AG04450 (cell line): ENCODE measurements around the gene NUDT1. TPM values are rescaled to one million over a fixed set of nuclear protein-coding genes. Genes with fewer than 3 reads are reported as not detected.
A peak's percentile ranks its signal among the peaks of the same experiment; 100 is the strongest.

ENCODE experiments used
- CTCF ChIA-PET: fragments of 300-600, 350-600 bp; formaldehyde crosslinking; extraction: SDS; loops from one replicate; lab custom pipeline; 2022; ENCODE audit warnings: antibody characterized with exemption, inconsistent platforms; lab: Charles Lee
- POLR2A ChIA-PET: fragments of 350-600 bp; formaldehyde crosslinking; extraction: SDS; loops from one replicate; lab custom pipeline; 2021; ENCODE audit warnings: antibody characterized with exemption, inconsistent platforms; lab: Yijun Ruan, JAX
- DNase-seq: peaks from one replicate; pipeline ENCODE4 v3.0.0-alpha.2; 2011; ENCODE audit warnings: low read depth, low spot score
- H3K27ac ChIP-seq: one replicate; pipeline ENCODE4 v1.5.1; 2012; ENCODE audit warnings: low read depth, low read length, control low read depth
- H3K27me3 ChIP-seq: one replicate; pipeline ENCODE4 v1.6.0; 2012; ENCODE audit warnings: low read length; ENCODE audit not compliant: control insufficient read depth, insufficient read depth
- H3K4me3 ChIP-seq: 2 replicates; pipeline ENCODE4 v1.5.1; 2011; ENCODE audit warnings: mild to moderate bottlenecking, low read depth, low read length, control low read depth
- H3K9me3 ChIP-seq: 2 replicates; pipeline ENCODE4 v1.5.1; 2012; ENCODE audit warnings: low read length; ENCODE audit not compliant: control insufficient read depth, insufficient read depth
- polyA plus RNA-seq: library from polyadenylated mRNA; depleted of rRNA; stranded (reverse); fragments of >200 nt; gene quantifications from 2 replicates; pipeline ENCODE4 v1.2.3, GENCODE V29; 2011
- TF ChIP-seq, protein P1 (sequence below): IDR thresholded peaks from 2 replicates; pipeline ENCODE4 v1.5.1; 2011; ENCODE audit warnings: low read depth, low read length, control low read depth, inconsistent platforms

Gene NUDT1
- polyA plus RNA-seq, 1 experiment = 11.5 TPM

DNA sequence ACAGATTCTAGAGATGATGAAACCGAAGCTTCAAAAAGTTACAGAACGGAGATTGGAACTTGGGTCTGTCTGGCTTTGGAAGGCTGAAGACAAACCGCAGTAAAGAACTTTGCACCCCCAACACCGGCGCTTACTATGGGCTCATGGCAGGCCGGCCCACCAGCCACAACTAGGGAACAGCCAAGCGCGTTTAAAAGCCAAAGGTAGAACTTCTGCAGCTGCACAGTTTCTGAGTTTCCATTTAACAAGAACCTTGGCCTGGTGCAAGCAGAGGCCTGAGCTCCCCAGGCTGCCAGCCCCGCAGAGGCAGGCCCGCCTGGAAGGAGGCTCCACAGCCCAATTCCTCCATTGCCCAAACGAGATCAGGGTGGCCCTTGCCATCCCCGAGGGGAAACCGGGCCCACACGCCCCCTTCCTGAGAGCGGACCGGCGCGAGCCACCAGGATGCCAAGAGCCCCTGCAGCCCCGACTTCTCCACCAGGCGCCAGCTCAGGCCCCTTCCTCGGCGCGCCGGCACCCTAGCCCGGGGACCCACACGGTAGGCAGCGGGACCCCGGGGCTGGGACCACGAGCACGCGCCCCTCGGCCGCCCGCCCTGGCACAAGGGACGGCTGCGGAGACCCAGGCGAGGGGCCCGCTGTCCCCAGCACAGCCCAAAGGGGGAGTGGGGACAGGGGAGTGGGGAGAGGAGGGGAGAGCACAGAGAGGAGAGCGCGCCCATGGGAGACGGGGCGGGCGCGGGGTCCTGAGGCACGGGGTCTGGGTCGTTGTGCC lies 9.8 kb upstream of the NUDT1 start:
- no peak for DNase-seq
- TF ChIP-seq, protein P1, sequence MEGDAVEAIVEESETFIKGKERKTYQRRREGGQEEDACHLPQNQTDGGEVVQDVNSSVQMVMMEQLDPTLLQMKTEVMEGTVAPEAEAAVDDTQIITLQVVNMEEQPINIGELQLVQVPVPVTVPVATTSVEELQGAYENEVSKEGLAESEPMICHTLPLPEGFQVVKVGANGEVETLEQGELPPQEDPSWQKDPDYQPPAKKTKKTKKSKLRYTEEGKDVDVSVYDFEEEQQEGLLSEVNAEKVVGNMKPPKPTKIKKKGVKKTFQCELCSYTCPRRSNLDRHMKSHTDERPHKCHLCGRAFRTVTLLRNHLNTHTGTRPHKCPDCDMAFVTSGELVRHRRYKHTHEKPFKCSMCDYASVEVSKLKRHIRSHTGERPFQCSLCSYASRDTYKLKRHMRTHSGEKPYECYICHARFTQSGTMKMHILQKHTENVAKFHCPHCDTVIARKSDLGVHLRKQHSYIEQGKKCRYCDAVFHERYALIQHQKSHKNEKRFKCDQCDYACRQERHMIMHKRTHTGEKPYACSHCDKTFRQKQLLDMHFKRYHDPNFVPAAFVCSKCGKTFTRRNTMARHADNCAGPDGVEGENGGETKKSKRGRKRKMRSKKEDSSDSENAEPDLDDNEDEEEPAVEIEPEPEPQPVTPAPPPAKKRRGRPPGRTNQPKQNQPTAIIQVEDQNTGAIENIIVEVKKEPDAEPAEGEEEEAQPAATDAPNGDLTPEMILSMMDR = no peak
- Histone ChIP-seq H3K9me3 (no peaks in the 10 kb centered on the region), H3K27ac (no peak overlapping the region), H3K4me3 (peak overlapping the region; percentile 77), H3K27me3 (no peaks in the 10 kb centered on the region)
- POLR2A ChIA-PET = interaction anchor here (0.6 to 2.0 kb wide), 3 partner anchors 9 to 74 kb away, joined by 3 to 5 read pairs (median 3); partner anchors contain the start of genes MRM2 and NUDT1
- CTCF ChIA-PET = interaction anchor here (2.3 kb wide), 1 partner anchor 116 kb away, joined by 10 read pairs; no protein-coding TSS in a partner anchor

DNA sequence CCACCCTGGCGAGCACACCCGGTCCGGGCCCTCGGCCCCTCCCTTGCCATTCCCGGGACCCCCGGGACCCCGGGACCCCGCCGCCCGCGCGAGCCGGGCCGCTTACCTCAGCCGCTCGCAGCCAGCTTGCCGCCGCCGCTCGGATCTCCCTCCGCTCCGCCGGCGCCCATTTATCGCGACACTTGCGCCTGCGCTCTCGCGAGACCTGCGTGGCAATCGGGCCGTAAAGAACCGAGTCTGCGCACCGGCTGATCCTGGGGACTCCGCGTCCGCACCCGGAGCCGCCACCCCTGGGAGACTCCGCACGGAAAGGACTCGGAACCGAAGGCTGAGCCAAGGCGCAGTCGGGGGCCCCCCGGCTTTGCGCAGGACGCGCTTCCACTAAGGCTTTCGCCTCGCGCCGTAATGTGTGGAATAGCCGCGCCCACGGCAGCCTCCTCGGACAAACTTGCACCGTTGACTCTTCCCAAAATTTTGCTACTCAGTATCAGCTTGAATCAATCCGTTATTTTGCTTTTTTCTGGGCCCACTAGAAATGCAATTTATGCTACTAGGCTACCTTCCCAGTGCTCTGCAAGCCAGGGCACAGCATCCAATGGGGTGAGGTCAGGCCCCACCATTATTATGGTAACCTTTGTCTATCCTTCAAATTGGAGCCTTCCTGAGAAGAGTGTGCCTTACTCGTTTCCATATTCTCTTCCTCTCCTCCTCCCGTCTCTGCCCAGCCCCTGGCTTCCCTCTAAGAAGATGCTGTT lies 9.1 kb upstream of the NUDT1 start, which contains the start of gene MAD1L1:
Gene MAD1L1, minus strand, starts transcription at position 180 of the 755 bp plus-strand sequence. CDS start 2,812 bp downstream, outside the sequence.
- Histone ChIP-seq H3K4me3 (peak within 1 kb of the TSS; percentile 77), H3K27ac (peak within 1 kb of the TSS; percentile 39), H3K9me3 (no peaks in the 10 kb centered on the region), H3K27me3 (no peaks in the 10 kb centered on the region)
- TF ChIP-seq, protein P1 = no peak
- ChIA-PET CTCF (interaction anchor here (2.3 kb wide), 1 partner anchor 115 kb away, joined by 10 read pairs; no protein-coding TSS in a partner anchor), POLR2A (interaction anchor here (2.0 kb wide), 1 partner anchor 8 kb away, joined by 5 read pairs; the partner anchor contains the start of genes MRM2 and NUDT1)
- peak; percentile 78 for DNase-seq

DNA sequence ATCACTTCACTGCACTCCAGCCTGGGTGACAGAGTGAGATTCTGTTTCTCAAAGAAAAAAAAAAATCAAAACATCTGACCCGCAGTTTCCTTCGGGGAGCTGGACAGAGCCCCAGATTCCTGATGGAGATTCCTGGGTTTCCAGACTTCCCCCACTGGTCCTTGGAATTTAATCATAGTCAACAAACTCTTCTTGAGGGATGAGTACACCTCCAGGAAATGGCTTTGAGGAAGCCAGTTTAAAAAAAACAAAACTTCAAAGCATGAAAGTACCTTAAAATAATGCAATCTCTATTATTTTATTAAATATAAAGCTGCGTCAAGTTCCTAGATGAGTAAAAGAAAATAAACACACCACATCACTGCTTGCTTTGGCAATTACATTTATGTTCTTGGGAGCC lies 8.1 kb upstream of the NUDT1 start:
- H3K4me3 ChIP-seq = no peak overlapping the region
- POLR2A ChIA-PET = interaction anchor here (0.5 to 0.6 kb wide), 2 partner anchors 29 to 125 kb away, joined by 3 to 15 read pairs; no protein-coding TSS in a partner anchor
- DNase-seq = no peak
- no peaks in the 10 kb centered on the region for H3K9me3 ChIP-seq
- H3K27me3 ChIP-seq = no peaks in the 10 kb centered on the region
- no peak overlapping the region for H3K27ac ChIP-seq
- TF ChIP-seq, protein P1 = no peak
- CTCF ChIA-PET = no interaction called here

DNA sequence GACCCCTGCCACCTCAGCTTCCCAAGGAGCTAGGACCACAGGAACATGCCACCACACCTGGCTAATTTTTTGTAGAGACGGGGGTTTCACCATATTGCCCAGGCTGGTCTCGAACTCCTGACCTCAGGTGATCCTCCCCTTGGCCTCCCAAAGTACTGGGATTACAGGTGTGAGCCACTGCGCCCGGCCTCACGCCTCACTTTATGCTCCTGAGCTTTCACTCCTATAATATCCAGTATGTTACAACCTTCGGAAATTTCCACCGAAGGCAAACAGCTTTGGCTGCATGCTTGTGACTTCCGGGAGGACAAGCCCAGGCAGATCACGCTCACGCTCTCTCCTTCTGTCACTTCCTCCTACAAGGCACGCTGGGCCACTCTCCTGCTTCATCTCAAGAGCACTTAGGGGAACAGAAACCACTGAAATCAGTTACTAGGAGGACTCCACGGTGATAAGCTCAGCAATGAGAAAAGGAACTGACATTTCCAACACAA lies 4.9 kb upstream of the NUDT1 start:
- Histone ChIP-seq H3K27me3 (no peaks in the 10 kb centered on the region), H3K27ac (no peak overlapping the region), H3K4me3 (no peak overlapping the region), H3K9me3 (no peaks in the 10 kb centered on the region; the same call in 1 of the 2 replicates)
- ChIA-PET CTCF (interaction anchor here (1.9 to 2.4 kb wide), 2 partner anchors 11 to 111 kb away, joined by 6 to 7 read pairs; no protein-coding TSS in a partner anchor), POLR2A (no interaction called here)
- TF ChIP-seq, protein P1 = no peak
- no peak for DNase-seq
